ENCODE data around the gene NDFIP2. TPM values are rescaled to one million over a fixed set of nuclear protein-coding genes. Genes with fewer than 3 reads are reported as not detected.
"Not testable (repeated sequence)": the region's sequence is repeated elsewhere in the genome, so short reads cannot be mapped to it uniquely, and the experiment has no call there.

NDFIP2 gene
- polyA plus RNA-seq, 3 donors: 54.5 to 59.0 (median 54.9) TPM

GRCh38 chr13:79589603-79590393 is 108.8 kb downstream of the NDFIP2 start:
- no peak for DNase-seq

- no peak for DNase-seq
Observed at GRCh38 chr13:79590394-79590676, 109.4 kb downstream of the NDFIP2 start.

GRCh38 chr13:79591493-79591892 is 110.5 kb downstream of the NDFIP2 start:
- no peak for DNase-seq

- DNase-seq: no peak
Observed at GRCh38 chr13:79593121-79593520, 112.2 kb downstream of the NDFIP2 start.

GRCh38 chr13:79593641-79594275 is 112.8 kb downstream of the NDFIP2 start:
- no peak for DNase-seq

- not testable (repeated sequence) for DNase-seq
Observed at GRCh38 chr13:79600146-79600545, 119.2 kb downstream of the NDFIP2 start.

GRCh38 chr13:79602936-79603335 is 122.0 kb downstream of the NDFIP2 start:
- no peak for DNase-seq

GRCh38 chr13:79604752-79605151 is 123.8 kb downstream of the NDFIP2 start:
- no peak for DNase-seq

Other genes starting within 250 kb of the NDFIP2 start
- gene RBM26, start 74.9 kb upstream of the NDFIP2 start, polyA plus RNA-seq (ENCODE audit: insufficient read length in 3 of 3): 10 to 100 TPM; 67.0 to 84.6 (median 81.0) TPM